Measurements from ENCODE around the gene RASA3.

DNA sequence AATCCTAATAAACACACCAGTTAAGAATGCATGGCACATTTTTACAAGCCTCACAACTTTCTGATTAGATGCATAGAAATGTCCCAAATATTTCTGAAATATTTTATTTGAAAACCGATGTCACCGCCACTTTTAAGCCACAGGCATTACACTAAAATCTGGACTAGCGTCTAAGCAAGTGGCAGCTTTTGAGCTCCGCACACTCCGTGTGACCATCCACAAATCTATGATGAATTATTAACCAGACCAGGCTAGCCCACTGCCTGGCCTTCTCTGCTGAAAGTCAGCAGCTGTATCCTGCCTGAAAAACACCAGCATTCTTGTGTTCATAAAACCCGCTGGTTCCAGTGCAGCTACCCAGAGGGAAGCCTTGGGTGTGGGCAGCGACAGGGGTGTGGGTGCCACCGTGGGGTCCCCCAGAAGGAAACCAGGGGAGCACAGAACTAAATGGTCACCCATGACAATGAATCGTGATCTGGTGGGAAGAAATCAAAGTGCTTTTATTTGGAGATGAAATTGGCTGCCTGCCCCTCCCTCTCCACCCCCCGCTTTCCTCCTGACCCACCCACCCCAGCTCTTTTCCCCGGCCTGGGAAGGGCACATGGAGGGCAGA is 13.8 kb downstream of the RASA3 start:
- TF ChIP-seq, protein P1, sequence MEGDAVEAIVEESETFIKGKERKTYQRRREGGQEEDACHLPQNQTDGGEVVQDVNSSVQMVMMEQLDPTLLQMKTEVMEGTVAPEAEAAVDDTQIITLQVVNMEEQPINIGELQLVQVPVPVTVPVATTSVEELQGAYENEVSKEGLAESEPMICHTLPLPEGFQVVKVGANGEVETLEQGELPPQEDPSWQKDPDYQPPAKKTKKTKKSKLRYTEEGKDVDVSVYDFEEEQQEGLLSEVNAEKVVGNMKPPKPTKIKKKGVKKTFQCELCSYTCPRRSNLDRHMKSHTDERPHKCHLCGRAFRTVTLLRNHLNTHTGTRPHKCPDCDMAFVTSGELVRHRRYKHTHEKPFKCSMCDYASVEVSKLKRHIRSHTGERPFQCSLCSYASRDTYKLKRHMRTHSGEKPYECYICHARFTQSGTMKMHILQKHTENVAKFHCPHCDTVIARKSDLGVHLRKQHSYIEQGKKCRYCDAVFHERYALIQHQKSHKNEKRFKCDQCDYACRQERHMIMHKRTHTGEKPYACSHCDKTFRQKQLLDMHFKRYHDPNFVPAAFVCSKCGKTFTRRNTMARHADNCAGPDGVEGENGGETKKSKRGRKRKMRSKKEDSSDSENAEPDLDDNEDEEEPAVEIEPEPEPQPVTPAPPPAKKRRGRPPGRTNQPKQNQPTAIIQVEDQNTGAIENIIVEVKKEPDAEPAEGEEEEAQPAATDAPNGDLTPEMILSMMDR (IDR thresholded peaks at IDR 0.05), result no peak
- no peak for TF ChIP-seq POLR2A (IDR thresholded peaks at IDR 0.05)
- no peak for TF ChIP-seq POLR2AphosphoS5 (IDR thresholded peaks at IDR 0.05)

Data from sigmoid colon (tissue), 4 donors.